Ovary (tissue), 3 donors: ENCODE measurements around the gene TSEN34.

ENCODE experiments used
- EP300 ChIP-seq: sonication (generic); formaldehyde crosslinking; IDR thresholded peaks from one replicate; pipeline ENCODE4 v1.6.1; 2017; ENCODE audit warnings: antibody characterized with exemption
- POLR2A ChIP-seq: fragments of 450-650 bp; IDR thresholded peaks from one replicate; pipeline ENCODE4 v1.6.1; 2017; ENCODE audit warnings: antibody characterized with exemption, mild to moderate bottlenecking, moderate library complexity
- TF ChIP-seq, protein P1 (sequence below), 3 donors: fragments of 450-650 bp in 2 of 3; fragments of 200-600 bp in 1 of 3; IDR thresholded peaks; one replicate each; pipeline versions ENCODE4 v1.5.1 to v1.8.0; 2016 to 2022; ENCODE audit warnings: antibody characterized with exemption in 3 of 3, mild to moderate bottlenecking in 1 of 3
- donor health status: DM: no; HTN: no; CAD: no.

DNA sequence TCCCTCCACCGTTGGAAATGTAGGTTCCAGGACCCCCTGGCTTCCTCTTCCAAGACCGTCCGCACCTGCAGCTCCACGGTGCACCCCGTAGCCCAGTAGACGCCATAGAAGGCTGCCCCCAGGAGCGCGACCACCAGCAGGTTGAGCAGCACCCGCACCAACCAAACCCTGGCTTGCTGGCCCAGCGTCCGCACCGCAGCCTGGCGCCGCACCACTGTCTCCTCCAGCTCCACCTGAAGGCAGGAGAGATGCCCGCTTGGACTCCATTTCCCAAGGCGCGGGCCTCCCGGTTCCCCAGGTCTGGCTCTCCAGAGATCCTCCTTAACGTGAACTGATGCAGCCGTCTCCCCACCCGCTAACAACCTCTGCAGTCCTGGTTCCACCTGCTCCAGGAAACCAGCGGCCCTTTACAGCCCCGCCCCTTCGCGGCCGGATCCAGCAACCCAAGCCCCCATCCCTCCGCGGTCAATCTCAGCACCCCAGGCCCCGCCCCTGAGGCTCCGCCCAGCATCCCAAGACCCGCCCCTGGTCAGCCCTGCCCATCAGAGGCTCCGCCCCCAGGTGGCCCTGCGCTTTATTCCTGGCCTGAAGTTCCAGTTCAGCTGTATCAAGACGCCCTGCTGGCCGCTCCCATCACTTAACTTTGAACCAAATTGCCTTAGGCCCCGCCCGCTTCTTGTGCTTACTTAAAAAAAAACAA, 26.6 kb upstream of the TSEN34 start:
- TF ChIP-seq, protein P1, sequence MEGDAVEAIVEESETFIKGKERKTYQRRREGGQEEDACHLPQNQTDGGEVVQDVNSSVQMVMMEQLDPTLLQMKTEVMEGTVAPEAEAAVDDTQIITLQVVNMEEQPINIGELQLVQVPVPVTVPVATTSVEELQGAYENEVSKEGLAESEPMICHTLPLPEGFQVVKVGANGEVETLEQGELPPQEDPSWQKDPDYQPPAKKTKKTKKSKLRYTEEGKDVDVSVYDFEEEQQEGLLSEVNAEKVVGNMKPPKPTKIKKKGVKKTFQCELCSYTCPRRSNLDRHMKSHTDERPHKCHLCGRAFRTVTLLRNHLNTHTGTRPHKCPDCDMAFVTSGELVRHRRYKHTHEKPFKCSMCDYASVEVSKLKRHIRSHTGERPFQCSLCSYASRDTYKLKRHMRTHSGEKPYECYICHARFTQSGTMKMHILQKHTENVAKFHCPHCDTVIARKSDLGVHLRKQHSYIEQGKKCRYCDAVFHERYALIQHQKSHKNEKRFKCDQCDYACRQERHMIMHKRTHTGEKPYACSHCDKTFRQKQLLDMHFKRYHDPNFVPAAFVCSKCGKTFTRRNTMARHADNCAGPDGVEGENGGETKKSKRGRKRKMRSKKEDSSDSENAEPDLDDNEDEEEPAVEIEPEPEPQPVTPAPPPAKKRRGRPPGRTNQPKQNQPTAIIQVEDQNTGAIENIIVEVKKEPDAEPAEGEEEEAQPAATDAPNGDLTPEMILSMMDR (IDR thresholded peaks at IDR 0.05): no peak
- TF ChIP-seq POLR2A (no peak), EP300 (no peak)
